ENCODE measurements around the gene STAC2. TPM values are rescaled to one million over a fixed set of nuclear protein-coding genes. Genes with fewer than 3 reads are reported as not detected.
A peak's percentile ranks its signal among the peaks of the same experiment; 100 is the strongest.

Gene STAC2
- total and polyA plus RNA-seq, 2 of the 13 experiments (the other 11 are each of a cell fraction or from before 2014, with no cell fraction given), result not detected

GRCh38 chr17:39231591-39232551, 6.1 kb upstream of the STAC2 start (continued):
- peak; percentile 73 for TF ChIP-seq KDM5B (CRISPR knock-in tag; IDR thresholded peaks at IDR 0.05; ENCODE audit: borderline replicate concordance)
- TF ChIP-seq NR2F1 (CRISPR knock-in tag; IDR thresholded peaks at IDR 0.05), result no peak
- 0 out of 2 replicates have a peak, but pooled peaks have one; percentile 74 for TF ChIP-seq EED (CRISPR knock-in tag; IDR thresholded peaks at IDR 0.05)
- no peak for TF ChIP-seq ZSCAN25 (CRISPR knock-in tag; IDR thresholded peaks at IDR 0.05)
- TF ChIP-seq HNF4G (IDR thresholded peaks at IDR 0.05; ENCODE audit: borderline replicate concordance, low read depth, low read length), result no peak
- no peak for TF ChIP-seq HNF4G (CRISPR knock-in tag; IDR thresholded peaks at IDR 0.05; ENCODE audit: borderline replicate concordance, low read depth)
- no peak for TF ChIP-seq SMAD3 (CRISPR knock-in tag; IDR thresholded peaks at IDR 0.05)
- TF ChIP-seq MTERF4 (CRISPR knock-in tag; IDR thresholded peaks at IDR 0.05), result 0 out of 2 replicates have a peak, but pooled peaks have one; percentile 64
- no peak for TF ChIP-seq SNAPC5 (CRISPR knock-in tag; IDR thresholded peaks at IDR 0.05; ENCODE audit: borderline replicate concordance)
- TF ChIP-seq PCBP1 (IDR thresholded peaks at IDR 0.05; ENCODE audit: borderline replicate concordance, low read depth, low read length), result no peak
- TF ChIP-seq TCF7L2 (IDR thresholded peaks at IDR 0.05; ENCODE audit: low read depth, low read length), result no peak
- no peak for TF ChIP-seq ZNF20 (CRISPR knock-in tag; IDR thresholded peaks at IDR 0.05)
- no peak for TF ChIP-seq STAT6 (CRISPR knock-in tag; IDR thresholded peaks at IDR 0.05; ENCODE audit: borderline replicate concordance)
- no peak for TF ChIP-seq ZNF564 (CRISPR knock-in tag; IDR thresholded peaks at IDR 0.05)
- no peak for TF ChIP-seq RARG (CRISPR knock-in tag; IDR thresholded peaks at IDR 0.05; ENCODE audit: low read depth)
- no peak for TF ChIP-seq ZBTB46 (CRISPR knock-in tag; IDR thresholded peaks at IDR 0.05; ENCODE audit: borderline replicate concordance)
- TF ChIP-seq STAG1 (CRISPR knock-in tag; IDR thresholded peaks at IDR 0.05), result peak; percentile 68
- no peak for TF ChIP-seq RARA (CRISPR knock-in tag; IDR thresholded peaks at IDR 0.05)
- TF ChIP-seq MEIS2 (CRISPR knock-in tag; IDR thresholded peaks at IDR 0.05), result no peak
- no peak for TF ChIP-seq POLR2A (IDR thresholded peaks at IDR 0.05; ENCODE audit: insufficient read depth in 1 of 2, low read depth in 2 of 2, low read length in 2 of 2)
- no peak for TF ChIP-seq ZNF552 (CRISPR knock-in tag; IDR thresholded peaks at IDR 0.05; ENCODE audit: borderline replicate concordance)
- no peak for TF ChIP-seq ZNF749 (CRISPR knock-in tag; IDR thresholded peaks at IDR 0.05; ENCODE audit: borderline replicate concordance)
- no peak for TF ChIP-seq ZNF883 (CRISPR knock-in tag; IDR thresholded peaks at IDR 0.05; ENCODE audit: not compliant biosample characterization)
- no peak for TF ChIP-seq NPAS2 (CRISPR knock-in tag; IDR thresholded peaks at IDR 0.05; ENCODE audit: borderline replicate concordance)
